GM10266 (cell line): ENCODE data around the gene CDC42EP2.

Experiments used
- DNase-seq: peaks from one replicate; pipeline ENCODE4 v3.0.0; 2012; ENCODE audit errors: extremely low spot score
- TF ChIP-seq, protein P1 (sequence below): IDR thresholded peaks from 2 replicates; pipeline ENCODE4 v1.5.1; 2012; ENCODE audit warnings: mild to moderate bottlenecking, low read depth; ENCODE audit not compliant: control insufficient read depth, insufficient read depth; ENCODE audit errors: missing control alignments

Gene CDC42EP2

GRCh38 chr11:65297026-65297672, 17.5 kb upstream of the CDC42EP2 start:
- TF ChIP-seq, protein P1, sequence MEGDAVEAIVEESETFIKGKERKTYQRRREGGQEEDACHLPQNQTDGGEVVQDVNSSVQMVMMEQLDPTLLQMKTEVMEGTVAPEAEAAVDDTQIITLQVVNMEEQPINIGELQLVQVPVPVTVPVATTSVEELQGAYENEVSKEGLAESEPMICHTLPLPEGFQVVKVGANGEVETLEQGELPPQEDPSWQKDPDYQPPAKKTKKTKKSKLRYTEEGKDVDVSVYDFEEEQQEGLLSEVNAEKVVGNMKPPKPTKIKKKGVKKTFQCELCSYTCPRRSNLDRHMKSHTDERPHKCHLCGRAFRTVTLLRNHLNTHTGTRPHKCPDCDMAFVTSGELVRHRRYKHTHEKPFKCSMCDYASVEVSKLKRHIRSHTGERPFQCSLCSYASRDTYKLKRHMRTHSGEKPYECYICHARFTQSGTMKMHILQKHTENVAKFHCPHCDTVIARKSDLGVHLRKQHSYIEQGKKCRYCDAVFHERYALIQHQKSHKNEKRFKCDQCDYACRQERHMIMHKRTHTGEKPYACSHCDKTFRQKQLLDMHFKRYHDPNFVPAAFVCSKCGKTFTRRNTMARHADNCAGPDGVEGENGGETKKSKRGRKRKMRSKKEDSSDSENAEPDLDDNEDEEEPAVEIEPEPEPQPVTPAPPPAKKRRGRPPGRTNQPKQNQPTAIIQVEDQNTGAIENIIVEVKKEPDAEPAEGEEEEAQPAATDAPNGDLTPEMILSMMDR: no peak
- no peak for DNase-seq

GRCh38 chr11:65298131-65298535, 16.5 kb upstream of the CDC42EP2 start:
- TF ChIP-seq, protein P1: no peak
- no peak for DNase-seq

- TF ChIP-seq, protein P1: no peak
- DNase-seq: no peak
These were observed 15.9 kb upstream of the CDC42EP2 start for GRCh38 chr11:65298655-65299179.

GRCh38 chr11:65300621-65301275, 13.9 kb upstream of the CDC42EP2 start:
- DNase-seq: no peak
- TF ChIP-seq, protein P1: no peak

GRCh38 chr11:65301491-65302329, 13.0 kb upstream of the CDC42EP2 start:
- TF ChIP-seq, protein P1: no peak
- DNase-seq: no peak

GRCh38 chr11:65303555-65303954, 11.1 kb upstream of the CDC42EP2 start:
- TF ChIP-seq, protein P1: no peak
- no peak for DNase-seq
